SK-N-SH (cell line): ENCODE results near the gene TRMU. TPM values are rescaled to one million over a fixed set of nuclear protein-coding genes. Genes with fewer than 3 reads are reported as not detected.
A peak's percentile ranks its signal among the peaks of the same experiment; 100 is the strongest.

Experiments used
- CTCF ChIA-PET: fragments of 300-600, 350-600 bp; formaldehyde crosslinking; extraction: SDS; loops from one replicate; lab custom pipeline; 2021; lab: Yijun Ruan, JAX
- POLR2A ChIA-PET: fragments of 350-600 bp; sonication (Branson Sonifier 250); formaldehyde crosslinking; extraction: SDS; loops from one replicate; lab custom pipeline; 2020; ENCODE audit warnings: antibody characterized with exemption, inconsistent platforms; lab: Yijun Ruan, JAX
- DNase-seq: peaks from one replicate; pipeline ENCODE4 v3.0.0; 2012
- H2AFZ ChIP-seq: fragments of 200-600 bp; sonication (generic); 2 replicates; pipeline ENCODE4 v1.8.1; 2016; ENCODE audit warnings: antibody characterized with exemption, mild to moderate bottlenecking, low read depth
- H3F3A ChIP-seq: fragments of 200-600 bp; sonication (generic); replicated peaks from 2 replicates; pipeline ENCODE3; 2016; ENCODE audit warnings: antibody characterized with exemption, mild to moderate bottlenecking; ENCODE audit not compliant: insufficient read depth
- H3K27ac ChIP-seq, 2 experiments: fragments of 200-500 bp in 1 of 2; fragments of 200-600 bp in 1 of 2; sonication (Bioruptor generic) in 1 of 2; sonication (generic), shearing (Covaris generic) in 1 of 2; 2 replicates each; pipeline versions ENCODE4 v1.5.1 to v1.6.1; 2014 to 2016; ENCODE audit warnings: low read depth in 2 of 2, inconsistent platforms in 1 of 2, low read length in 1 of 2, mild to moderate bottlenecking in 1 of 2, mixed read lengths in 1 of 2
- H3K27me3 ChIP-seq: fragments of 200-600 bp; sonication (generic), shearing (Covaris generic); 2 replicates; pipeline ENCODE4 v1.6.1; 2016; ENCODE audit warnings: mixed run types; ENCODE audit not compliant: insufficient read depth
- H3K36me3 ChIP-seq, 2 experiments: fragments of 200-500 bp in 1 of 2; fragments of 200-600 bp in 1 of 2; sonication (Bioruptor generic) in 1 of 2; sonication (generic) in 1 of 2; replicated peaks in 1 of 2; 2 replicates each; pipeline versions ENCODE3 to v1.5.1; 2014 to 2016; ENCODE audit warnings: low read length in 1 of 2, mild to moderate bottlenecking in 1 of 2; ENCODE audit not compliant: insufficient read depth in 2 of 2, control insufficient read depth in 1 of 2
- H3K4me1 ChIP-seq, 2 experiments: fragments of 200-500 bp in 1 of 2; fragments of 200-600 bp in 1 of 2; sonication (Bioruptor generic) in 1 of 2; sonication (generic), shearing (Covaris generic) in 1 of 2; 2 replicates each; pipeline versions ENCODE4 v1.5.1 to v1.6.1; 2014 to 2016; ENCODE audit warnings: low read depth in 1 of 2, low read length in 1 of 2, mixed run types in 1 of 2; ENCODE audit not compliant: insufficient read depth in 2 of 2, control insufficient read depth in 1 of 2
- H3K4me2 ChIP-seq: fragments of 200-600 bp; sonication (generic), shearing (Covaris generic); 2 replicates; pipeline ENCODE4 v1.6.1; 2017; ENCODE audit warnings: mixed run types
- H3K4me3 ChIP-seq, 2 experiments: fragments of 200-500 bp in 1 of 2; fragments of 200-600 bp in 1 of 2; sonication (Bioruptor generic) in 1 of 2; sonication (generic), shearing (Covaris generic) in 1 of 2; 2 replicates each; pipeline versions ENCODE4 v1.5.1 to v1.8.1; 2014 to 2016; ENCODE audit warnings: low read depth in 2 of 2, inconsistent platforms in 1 of 2, low read length in 1 of 2, mild to moderate bottlenecking in 1 of 2, mixed read lengths in 1 of 2, moderate library complexity in 1 of 2
- H3K79me2 ChIP-seq: fragments of 200-600 bp; sonication (generic); 2 replicates; pipeline ENCODE4 v1.8.1; 2017; ENCODE audit warnings: mild to moderate bottlenecking; ENCODE audit not compliant: insufficient read depth
- H3K9ac ChIP-seq: fragments of 200-600 bp; sonication (generic); 2 replicates; pipeline ENCODE4 v1.6.1; 2017; ENCODE audit warnings: mixed run types
- H3K9me2 ChIP-seq: fragments of 200-600 bp; sonication (generic); 2 replicates; pipeline ENCODE4 v1.6.1; 2017; ENCODE audit warnings: mixed run types
- H3K9me3 ChIP-seq: fragments of 200-600 bp; sonication (generic); 2 replicates; pipeline ENCODE4 v1.6.1; 2017; ENCODE audit warnings: mixed run types, mild to moderate bottlenecking, moderate library complexity
- H4K20me1 ChIP-seq: fragments of 200-600 bp; sonication (generic); 2 replicates; pipeline ENCODE4 v1.6.1; 2017; ENCODE audit warnings: mild to moderate bottlenecking, mixed run types; ENCODE audit not compliant: insufficient read depth
- CHD2 ChIP-seq: fragments of 150-350 bp; IDR thresholded peaks from 2 replicates; pipeline ENCODE4 v1.6.1; 2018; ENCODE audit warnings: low read length; ENCODE audit not compliant: partially characterized antibody
- ELF1 ChIP-seq: IDR thresholded peaks from 2 replicates; pipeline ENCODE4 v1.4.0; 2012
- EP300 ChIP-seq, 2 experiments: IDR thresholded peaks; 2 replicates each; pipeline versions ENCODE4 v1.4.0 to v1.6.1; 2012; ENCODE audit warnings: borderline replicate concordance in 1 of 2, low read depth in 1 of 2, low read length in 1 of 2
- EZH2phosphoT487 ChIP-seq: fragments of 200-600 bp; sonication (generic); IDR thresholded peaks from 2 replicates; pipeline ENCODE4 v1.6.1; 2017; ENCODE audit warnings: low read depth, mixed run types, mild to moderate bottlenecking, antibody characterized with exemption, moderate library complexity, borderline replicate concordance
- FOSL2 ChIP-seq: IDR thresholded peaks from 2 replicates; pipeline ENCODE4 v1.4.0; 2012; ENCODE audit warnings: low read depth, mild to moderate bottlenecking, moderate library complexity, borderline replicate concordance
- FOXM1 ChIP-seq: IDR thresholded peaks from 2 replicates; pipeline ENCODE4 v1.4.0; 2012; ENCODE audit warnings: low read depth, mild to moderate bottlenecking
- GABPA ChIP-seq: IDR thresholded peaks from 2 replicates; pipeline ENCODE4 v1.4.0; 2012; ENCODE audit warnings: low read depth, mild to moderate bottlenecking
- GATA2 ChIP-seq: sonication (generic); formaldehyde crosslinking; IDR thresholded peaks from 2 replicates; pipeline ENCODE4 v1.5.0; 2020; ENCODE audit warnings: mild to moderate bottlenecking, missing genetic modification reagents
- IRF3 ChIP-seq: fragments of 150-350 bp; IDR thresholded peaks from 2 replicates; pipeline ENCODE4 v1.6.1; 2016; ENCODE audit warnings: mild to moderate bottlenecking, low read depth, low read length
- MEF2A ChIP-seq: IDR thresholded peaks from 2 replicates; pipeline ENCODE4 v1.4.0; 2012; ENCODE audit warnings: low read depth, borderline replicate concordance
- MXI1 ChIP-seq: IDR thresholded peaks from 2 replicates; pipeline ENCODE4 v1.6.1; 2012; ENCODE audit warnings: mild to moderate bottlenecking, low read depth, low read length, improper control_type of control experiment
- RAD21 ChIP-seq: IDR thresholded peaks from 2 replicates; pipeline ENCODE4 v1.6.1; 2012; ENCODE audit warnings: mild to moderate bottlenecking, low read length
- RCOR1 ChIP-seq: fragments of 150-350 bp; IDR thresholded peaks from 2 replicates; pipeline ENCODE4 v1.6.1; 2017; ENCODE audit warnings: antibody characterized with exemption, low read length
- RFX5 ChIP-seq: IDR thresholded peaks from 2 replicates; pipeline ENCODE4 v1.6.1; 2012; ENCODE audit warnings: mild to moderate bottlenecking, improper control_type of control experiment, low read length
- TAF1 ChIP-seq: IDR thresholded peaks from 2 replicates; pipeline ENCODE4 v1.6.1; 2012; ENCODE audit warnings: low read depth, mild to moderate bottlenecking, low read length, moderate library complexity, borderline replicate concordance
- TEAD4 ChIP-seq: IDR thresholded peaks from 2 replicates; pipeline ENCODE4 v1.4.0; 2012; ENCODE audit warnings: mild to moderate bottlenecking, borderline replicate concordance; ENCODE audit not compliant: insufficient read depth
- WGBS: methylation state at CpG from one replicate; pipeline ENCODE4 v1.1.6; 2017; ENCODE audit warnings: low lambda C conversion rate; 5-methylcytosine and 5-hydroxymethylcytosine counted together
- polyA plus RNA-seq, 3 experiments: library from polyadenylated mRNA; depleted of rRNA; stranded (reverse); fragments of >200 nt; gene quantifications; 2 replicates each; pipeline ENCODE4 v1.2.3, GENCODE V29; 2012
- TF ChIP-seq, protein P1 (sequence below): IDR thresholded peaks from 2 replicates; pipeline ENCODE4; 2012
- TF ChIP-seq, protein P2 (sequence below): fragments of 150-350 bp; IDR thresholded peaks from 2 replicates; pipeline ENCODE4 v1.6.1; 2017; ENCODE audit warnings: antibody characterized with exemption, low read length, low read depth, borderline replicate concordance
- TF ChIP-seq, protein P3 (sequence below): fragments of 200-600 bp; sonication (generic); IDR thresholded peaks from 2 replicates; pipeline ENCODE4 v1.6.1; 2017; ENCODE audit warnings: antibody characterized with exemption, mild to moderate bottlenecking, moderate library complexity

Gene TRMU
- polyA plus RNA-seq, 1 of the 3 experiments (the other 2 are of a cell fraction), result 47.1 TPM

DNA sequence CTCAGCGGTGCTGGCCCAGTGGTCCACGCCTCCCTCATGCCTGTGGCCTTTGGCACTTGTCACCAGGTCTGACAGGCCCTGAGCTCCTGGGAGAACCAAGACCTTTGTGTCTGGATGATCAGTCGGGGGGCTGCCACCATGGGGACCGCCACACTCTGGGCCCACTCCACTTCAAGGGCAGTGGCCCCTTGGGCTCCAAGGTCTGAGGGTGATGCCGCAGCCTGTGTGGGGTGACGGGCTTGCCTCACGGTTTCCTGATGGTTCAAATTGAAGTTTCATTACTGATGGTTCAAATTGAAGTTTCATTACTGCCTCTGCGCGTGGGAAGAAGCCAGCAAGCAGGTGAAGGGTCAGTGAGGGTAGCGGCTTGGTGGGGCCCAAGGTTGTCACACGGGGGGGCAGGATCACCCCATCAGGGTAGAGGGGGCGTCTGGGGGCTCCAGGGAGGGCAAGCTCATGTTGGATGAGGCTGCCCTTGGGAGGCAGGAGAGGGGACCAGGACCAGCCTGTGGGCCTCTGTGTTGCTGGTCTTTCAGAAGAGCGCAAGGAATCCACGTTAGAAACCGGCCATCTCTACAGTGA, 27.5 kb downstream of the TRMU start:
- WGBS, result 90% methylated on average over 13 of the region's 15 CpGs
- CTCF ChIA-PET, result interaction anchor here (1.1 to 1.8 kb wide), 2 partner anchors 8 to 179 kb away, joined by 5 to 6 read pairs; no protein-coding TSS in a partner anchor
- no peaks in the 10 kb centered on the region for H4K20me1 ChIP-seq
- POLR2A ChIA-PET, result no interaction called here
- H3K79me2 ChIP-seq, result no peaks in the 10 kb centered on the region
- H3K36me3 ChIP-seq, result no peaks in the 10 kb centered on the region
- H3F3A ChIP-seq, result peaks cover 5% of the 10 kb centered on the region
- H3K9me3 ChIP-seq, result no peaks in the 10 kb centered on the region
- no peak overlapping the region for H3K4me3 ChIP-seq
- no peaks in the 10 kb centered on the region for H3K9me2 ChIP-seq
- no peaks in the 10 kb centered on the region for H3K4me1 ChIP-seq
- no peaks in the 10 kb centered on the region for H3K27me3 ChIP-seq
- no peak overlapping the region for H3K27ac ChIP-seq
- DNase-seq, result no peak
- no peak for TF ChIP-seq GATA2 (CRISPR knock-in tag)
- no peak for TF ChIP-seq EP300 (IDR thresholded peaks at IDR 0.05; ENCODE audit: borderline replicate concordance in 1 of 2, low read depth in 1 of 2, low read length in 1 of 2)
- no peak overlapping the region for H3K4me2 ChIP-seq
- no peak overlapping the region for H2AFZ ChIP-seq
- H3K9ac ChIP-seq, result no peak overlapping the region

GRCh38 chr22:46363611-46364321, 28.3 kb downstream of the TRMU start:
- CTCF ChIA-PET, result interaction anchor here (1.1 to 1.8 kb wide), 3 partner anchors 9 to 178 kb away, joined by 5 to 8 read pairs (median 6); no protein-coding TSS in a partner anchor
- TF ChIP-seq, protein P1, sequence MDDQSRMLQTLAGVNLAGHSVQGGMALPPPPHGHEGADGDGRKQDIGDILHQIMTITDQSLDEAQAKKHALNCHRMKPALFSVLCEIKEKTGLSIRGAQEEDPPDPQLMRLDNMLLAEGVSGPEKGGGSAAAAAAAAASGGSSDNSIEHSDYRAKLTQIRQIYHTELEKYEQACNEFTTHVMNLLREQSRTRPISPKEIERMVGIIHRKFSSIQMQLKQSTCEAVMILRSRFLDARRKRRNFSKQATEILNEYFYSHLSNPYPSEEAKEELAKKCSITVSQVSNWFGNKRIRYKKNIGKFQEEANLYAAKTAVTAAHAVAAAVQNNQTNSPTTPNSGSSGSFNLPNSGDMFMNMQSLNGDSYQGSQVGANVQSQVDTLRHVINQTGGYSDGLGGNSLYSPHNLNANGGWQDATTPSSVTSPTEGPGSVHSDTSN, result no peak
- no peak for TF ChIP-seq FOSL2
- TF ChIP-seq CHD2, result no peak
- TF ChIP-seq, protein P2, sequence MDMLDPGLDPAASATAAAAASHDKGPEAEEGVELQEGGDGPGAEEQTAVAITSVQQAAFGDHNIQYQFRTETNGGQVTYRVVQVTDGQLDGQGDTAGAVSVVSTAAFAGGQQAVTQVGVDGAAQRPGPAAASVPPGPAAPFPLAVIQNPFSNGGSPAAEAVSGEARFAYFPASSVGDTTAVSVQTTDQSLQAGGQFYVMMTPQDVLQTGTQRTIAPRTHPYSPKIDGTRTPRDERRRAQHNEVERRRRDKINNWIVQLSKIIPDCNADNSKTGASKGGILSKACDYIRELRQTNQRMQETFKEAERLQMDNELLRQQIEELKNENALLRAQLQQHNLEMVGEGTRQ, result no peak
- TF ChIP-seq, protein P3, sequence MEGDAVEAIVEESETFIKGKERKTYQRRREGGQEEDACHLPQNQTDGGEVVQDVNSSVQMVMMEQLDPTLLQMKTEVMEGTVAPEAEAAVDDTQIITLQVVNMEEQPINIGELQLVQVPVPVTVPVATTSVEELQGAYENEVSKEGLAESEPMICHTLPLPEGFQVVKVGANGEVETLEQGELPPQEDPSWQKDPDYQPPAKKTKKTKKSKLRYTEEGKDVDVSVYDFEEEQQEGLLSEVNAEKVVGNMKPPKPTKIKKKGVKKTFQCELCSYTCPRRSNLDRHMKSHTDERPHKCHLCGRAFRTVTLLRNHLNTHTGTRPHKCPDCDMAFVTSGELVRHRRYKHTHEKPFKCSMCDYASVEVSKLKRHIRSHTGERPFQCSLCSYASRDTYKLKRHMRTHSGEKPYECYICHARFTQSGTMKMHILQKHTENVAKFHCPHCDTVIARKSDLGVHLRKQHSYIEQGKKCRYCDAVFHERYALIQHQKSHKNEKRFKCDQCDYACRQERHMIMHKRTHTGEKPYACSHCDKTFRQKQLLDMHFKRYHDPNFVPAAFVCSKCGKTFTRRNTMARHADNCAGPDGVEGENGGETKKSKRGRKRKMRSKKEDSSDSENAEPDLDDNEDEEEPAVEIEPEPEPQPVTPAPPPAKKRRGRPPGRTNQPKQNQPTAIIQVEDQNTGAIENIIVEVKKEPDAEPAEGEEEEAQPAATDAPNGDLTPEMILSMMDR, result no peak
- no peak for TF ChIP-seq TAF1
- no peak for TF ChIP-seq MXI1
- no peak for TF ChIP-seq FOXM1
- TF ChIP-seq RCOR1, result no peak
- no peak for TF ChIP-seq MEF2A
- no peak for TF ChIP-seq RFX5
- no peak for TF ChIP-seq ELF1
- TF ChIP-seq GABPA, result no peak
- TF ChIP-seq TEAD4, result no peak
- TF ChIP-seq EZH2phosphoT487, result no peak
- no peak for TF ChIP-seq RAD21
- TF ChIP-seq IRF3, result no peak

More at GRCh38 chr22:46363611-46364321, 28.3 kb downstream of the TRMU start:
- H3K27ac ChIP-seq, result no peak overlapping the region
- H3K4me3 ChIP-seq, result no peak overlapping the region
- peak; percentile 26 for DNase-seq
- no peaks in the 10 kb centered on the region for H3K36me3 ChIP-seq
- H3K27me3 ChIP-seq, result no peaks in the 10 kb centered on the region
- no peaks in the 10 kb centered on the region for H3K9me3 ChIP-seq
- H3K79me2 ChIP-seq, result no peaks in the 10 kb centered on the region
- no peak overlapping the region for H2AFZ ChIP-seq
- peaks cover 5% of the 10 kb centered on the region for H3F3A ChIP-seq
- POLR2A ChIA-PET, result no interaction called here
- no peak overlapping the region for H3K9ac ChIP-seq
- H3K9me2 ChIP-seq, result no peaks in the 10 kb centered on the region
- WGBS, result 87% methylated on average over 19 of the region's 35 CpGs
- H4K20me1 ChIP-seq, result no peaks in the 10 kb centered on the region
- H3K4me2 ChIP-seq, result no peak overlapping the region
- H3K4me1 ChIP-seq, result no peaks in the 10 kb centered on the region
